Astrocyte of the spinal cord (primary cell): ENCODE results near the gene UBALD2.
A peak's percentile ranks its signal among the peaks of the same experiment; 100 is the strongest.

Experiments used
- DNase-seq: peaks from one replicate; pipeline ENCODE4 v3.0.0; 2011; ENCODE audit warnings: low read depth, low spot score
- H3K4me3 ChIP-seq: 2 replicates; pipeline ENCODE4 v1.5.1; 2011; ENCODE audit warnings: low read depth, mild to moderate bottlenecking, low read length, moderate library complexity
- in situ Hi-C: cut with HindIII; loops from 2 replicates; pipeline ENCODE4 v1.10.0; 2017; ENCODE audit warnings: low sequenced_read_pairs
- TF ChIP-seq, protein P1 (sequence below): IDR thresholded peaks from 2 replicates; pipeline ENCODE4 v1.5.1; 2012; ENCODE audit warnings: low read depth, mild to moderate bottlenecking, low read length, inconsistent platforms

UBALD2 gene

DNA sequence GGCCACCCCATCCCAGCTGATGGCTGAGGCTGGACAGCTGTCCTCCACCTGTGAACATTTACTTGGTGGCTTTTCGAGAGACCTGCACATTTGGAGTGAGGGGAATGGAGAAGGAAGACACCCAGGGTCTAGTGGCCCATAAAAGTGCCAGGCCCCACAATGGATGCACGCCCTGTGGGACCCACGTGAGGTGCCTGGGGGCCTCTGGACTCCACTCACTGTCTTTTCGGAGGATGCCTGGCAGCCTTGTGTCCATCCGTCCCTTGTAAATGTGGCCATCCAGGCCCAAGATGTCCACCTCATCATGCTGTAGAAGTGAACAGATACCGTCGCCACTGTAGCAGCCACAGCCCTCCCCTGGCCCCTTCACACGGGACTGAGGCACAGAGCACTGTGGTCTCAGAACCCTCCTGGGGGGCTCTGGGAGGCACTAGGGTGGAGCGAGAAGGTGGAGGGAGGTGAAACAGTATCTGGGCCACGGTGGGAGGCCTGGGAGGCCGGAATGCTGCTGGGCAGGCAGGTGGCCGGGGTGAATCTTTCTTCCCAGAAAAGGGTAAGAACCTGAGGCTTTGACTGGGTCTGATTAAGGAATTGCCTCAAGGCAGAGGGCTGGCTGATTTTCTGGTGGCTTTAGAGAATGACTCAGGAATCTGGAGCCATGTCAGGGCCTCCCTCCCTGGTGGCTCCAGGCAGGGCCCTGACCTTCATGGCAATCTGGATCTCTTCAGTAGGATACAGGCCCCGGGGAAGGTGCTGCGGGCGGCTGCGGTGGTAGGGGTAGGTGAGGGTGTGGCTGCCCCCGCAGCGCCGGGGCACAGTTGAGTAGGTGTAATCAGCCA, 11.5 kb downstream of the UBALD2 start:
- DNase-seq, result no peak
- TF ChIP-seq, protein P1, sequence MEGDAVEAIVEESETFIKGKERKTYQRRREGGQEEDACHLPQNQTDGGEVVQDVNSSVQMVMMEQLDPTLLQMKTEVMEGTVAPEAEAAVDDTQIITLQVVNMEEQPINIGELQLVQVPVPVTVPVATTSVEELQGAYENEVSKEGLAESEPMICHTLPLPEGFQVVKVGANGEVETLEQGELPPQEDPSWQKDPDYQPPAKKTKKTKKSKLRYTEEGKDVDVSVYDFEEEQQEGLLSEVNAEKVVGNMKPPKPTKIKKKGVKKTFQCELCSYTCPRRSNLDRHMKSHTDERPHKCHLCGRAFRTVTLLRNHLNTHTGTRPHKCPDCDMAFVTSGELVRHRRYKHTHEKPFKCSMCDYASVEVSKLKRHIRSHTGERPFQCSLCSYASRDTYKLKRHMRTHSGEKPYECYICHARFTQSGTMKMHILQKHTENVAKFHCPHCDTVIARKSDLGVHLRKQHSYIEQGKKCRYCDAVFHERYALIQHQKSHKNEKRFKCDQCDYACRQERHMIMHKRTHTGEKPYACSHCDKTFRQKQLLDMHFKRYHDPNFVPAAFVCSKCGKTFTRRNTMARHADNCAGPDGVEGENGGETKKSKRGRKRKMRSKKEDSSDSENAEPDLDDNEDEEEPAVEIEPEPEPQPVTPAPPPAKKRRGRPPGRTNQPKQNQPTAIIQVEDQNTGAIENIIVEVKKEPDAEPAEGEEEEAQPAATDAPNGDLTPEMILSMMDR, result no peak
- no peak overlapping the region for H3K4me3 ChIP-seq
- in situ Hi-C loops, result no loop called here

DNA sequence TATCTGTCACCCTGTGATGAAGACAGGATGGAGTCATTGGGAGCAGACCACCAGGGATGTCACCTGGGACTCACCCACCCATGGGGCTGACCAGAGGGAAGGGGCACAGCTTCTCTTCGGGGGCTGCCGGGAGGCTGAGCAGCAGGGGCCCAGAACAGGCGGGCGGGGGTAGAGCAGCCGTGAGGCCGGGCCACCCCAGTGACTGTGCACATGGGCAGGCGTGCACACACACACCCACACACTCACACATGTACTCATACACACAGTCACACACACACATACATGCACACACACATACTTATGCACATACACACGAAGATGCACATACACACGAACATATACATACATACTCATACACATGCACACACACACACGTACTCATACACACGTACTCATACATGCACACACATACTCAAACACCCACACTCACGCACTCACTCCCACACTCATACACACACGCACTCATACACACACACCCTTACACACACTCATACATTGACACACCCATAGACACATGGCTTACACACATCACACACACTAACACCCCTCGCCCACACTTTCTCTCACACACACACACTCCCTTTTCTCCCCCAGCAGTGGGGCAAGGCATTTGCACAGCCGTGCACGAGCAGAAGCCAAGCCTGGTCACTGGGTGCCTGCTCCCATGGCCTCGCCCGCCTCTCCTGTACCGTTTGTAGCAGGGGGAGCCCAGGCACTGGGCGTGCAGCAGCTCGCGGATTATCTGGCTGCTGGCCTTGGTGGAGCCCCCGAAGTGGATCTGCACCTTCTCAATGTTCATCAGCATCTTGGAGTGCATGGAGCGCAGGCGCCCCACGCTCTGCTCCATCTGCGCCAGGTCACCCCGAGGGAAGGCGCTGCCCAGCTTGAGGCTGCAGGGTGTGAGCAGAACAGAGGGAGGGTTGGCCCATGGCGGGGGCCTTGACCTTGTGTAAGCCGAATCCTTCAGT, 12.4 kb downstream of the UBALD2 start:
- TF ChIP-seq, protein P1, result no peak
- no peak for DNase-seq
- in situ Hi-C loops, result no loop called here
- no peak overlapping the region for H3K4me3 ChIP-seq

DNA sequence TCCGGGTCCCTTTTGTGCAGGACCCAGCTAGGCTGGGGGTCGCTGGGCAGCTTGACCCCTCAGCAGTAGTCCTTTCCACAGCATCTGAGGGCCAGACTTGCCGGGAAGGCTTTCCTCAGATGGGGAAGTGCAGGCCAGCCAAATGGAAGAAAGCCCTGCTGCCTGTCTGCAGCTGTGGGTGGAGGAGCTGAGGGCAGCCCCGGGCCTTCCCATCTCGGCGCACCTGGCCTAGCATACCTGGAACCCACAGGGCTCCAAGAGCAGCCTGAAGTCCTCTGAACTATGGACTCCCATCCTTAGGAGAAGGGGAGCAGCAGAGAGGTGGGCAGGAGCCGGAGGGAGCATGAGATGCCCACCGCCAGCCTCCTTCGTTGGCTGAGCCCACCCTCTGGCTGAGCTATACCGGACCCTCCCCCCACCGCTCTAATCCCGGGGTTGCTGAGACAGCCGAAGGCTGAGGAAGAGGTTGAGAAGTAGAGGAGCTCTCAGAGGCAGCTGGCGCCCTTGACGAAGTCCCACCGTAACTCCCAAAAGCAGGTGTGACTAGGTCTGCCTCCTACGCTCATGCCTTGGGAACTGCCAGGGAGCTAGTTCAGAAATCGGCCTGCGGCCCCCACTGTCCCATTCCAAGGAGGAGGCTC, 13.2 kb downstream of the UBALD2 start:
- TF ChIP-seq, protein P1, result no peak
- in situ Hi-C loops, result no loop called here
- DNase-seq, result no peak
- H3K4me3 ChIP-seq, result no peak overlapping the region

- TF ChIP-seq, protein P1, result peak; percentile 93
- in situ Hi-C loops, result no loop called here
- peak; percentile 74 for DNase-seq
- H3K4me3 ChIP-seq, result no peak overlapping the region
These were observed 14.0 kb downstream of the UBALD2 start for GRCh38 chr17:76278952-76279741.

GRCh38 chr17:76279742-76280287, 14.7 kb downstream of the UBALD2 start:
- TF ChIP-seq, protein P1, result no peak
- no peak overlapping the region for H3K4me3 ChIP-seq
- no peak for DNase-seq
- in situ Hi-C loops, result no loop called here
